ENCODE measurements around the gene NKG7. TPM values are rescaled to one million over a fixed set of nuclear protein-coding genes. Genes with fewer than 3 reads are reported as not detected.
A peak's percentile ranks its signal among the peaks of the same experiment; 100 is the strongest.

Gene NKG7
- total RNA-seq, 2 donors from 2014 or later = not detected

- no peak for ATAC-seq
- no peaks in the 10 kb centered on the region for H3K9me3 ChIP-seq
- no peaks in the 10 kb centered on the region for H3K36me3 ChIP-seq (replicated peaks in 1 of 2; ENCODE audit: insufficient read depth in 1 of 2, low read depth in 2 of 2)
- intact Hi-C loops (cut with DNase I) = no loop called here
- WGBS, 2 donors = 65 to 69% methylated on average over 3 of the region's 3 CpGs
- no peak for DNase-seq
- no peak overlapping the region for H3K27ac ChIP-seq
- peaks cover 0 to 18% of the 10 kb centered on the region in 2 donors for H3K27me3 ChIP-seq
- TF ChIP-seq POLR2A (IDR thresholded peaks at IDR 0.05) = no peak
- H3K4me3 ChIP-seq = no peak overlapping the region
- peaks cover 8% of the 10 kb centered on the region for H3K4me1 ChIP-seq
Measured at GRCh38 chr19:51331193-51331592, 41.3 kb downstream of the NKG7 start.

DNA sequence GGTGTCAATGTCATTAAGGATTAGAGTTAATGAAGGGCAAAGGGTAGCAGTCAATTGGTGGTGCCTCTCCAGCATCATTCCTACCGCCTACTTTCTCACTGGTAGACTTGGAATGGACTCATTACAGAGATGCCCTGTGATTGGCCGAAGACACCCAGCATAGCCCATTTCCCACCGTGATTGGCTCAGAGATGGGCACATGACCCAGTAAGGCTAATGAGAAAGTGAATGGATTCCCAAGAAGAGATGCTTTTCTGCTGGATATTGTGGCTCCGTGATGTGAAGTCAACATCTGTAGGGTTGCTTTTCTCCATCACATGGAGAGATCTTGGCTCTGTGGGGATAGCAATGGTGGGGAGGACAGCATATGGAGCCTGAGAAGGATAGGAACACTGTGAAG is 42.1 kb downstream of the NKG7 start:
- no peak for DNase-seq
- H3K27me3 ChIP-seq = peaks cover 0 to 23% of the 10 kb centered on the region in 2 donors
- ATAC-seq = no peak
- no peak overlapping the region for H3K4me3 ChIP-seq
- H3K36me3 ChIP-seq (replicated peaks in 1 of 2; ENCODE audit: insufficient read depth in 1 of 2, low read depth in 2 of 2) = no peaks in the 10 kb centered on the region
- TF ChIP-seq, protein P1, sequence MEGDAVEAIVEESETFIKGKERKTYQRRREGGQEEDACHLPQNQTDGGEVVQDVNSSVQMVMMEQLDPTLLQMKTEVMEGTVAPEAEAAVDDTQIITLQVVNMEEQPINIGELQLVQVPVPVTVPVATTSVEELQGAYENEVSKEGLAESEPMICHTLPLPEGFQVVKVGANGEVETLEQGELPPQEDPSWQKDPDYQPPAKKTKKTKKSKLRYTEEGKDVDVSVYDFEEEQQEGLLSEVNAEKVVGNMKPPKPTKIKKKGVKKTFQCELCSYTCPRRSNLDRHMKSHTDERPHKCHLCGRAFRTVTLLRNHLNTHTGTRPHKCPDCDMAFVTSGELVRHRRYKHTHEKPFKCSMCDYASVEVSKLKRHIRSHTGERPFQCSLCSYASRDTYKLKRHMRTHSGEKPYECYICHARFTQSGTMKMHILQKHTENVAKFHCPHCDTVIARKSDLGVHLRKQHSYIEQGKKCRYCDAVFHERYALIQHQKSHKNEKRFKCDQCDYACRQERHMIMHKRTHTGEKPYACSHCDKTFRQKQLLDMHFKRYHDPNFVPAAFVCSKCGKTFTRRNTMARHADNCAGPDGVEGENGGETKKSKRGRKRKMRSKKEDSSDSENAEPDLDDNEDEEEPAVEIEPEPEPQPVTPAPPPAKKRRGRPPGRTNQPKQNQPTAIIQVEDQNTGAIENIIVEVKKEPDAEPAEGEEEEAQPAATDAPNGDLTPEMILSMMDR (IDR thresholded peaks at IDR 0.05) = no peak
- no peak for TF ChIP-seq POLR2A (IDR thresholded peaks at IDR 0.05)
- no peak overlapping the region for H3K27ac ChIP-seq
- H3K4me1 ChIP-seq = peaks cover 8% of the 10 kb centered on the region
- no peaks in the 10 kb centered on the region for H3K9me3 ChIP-seq
- intact Hi-C loops (cut with DNase I) = no loop called here
- 78 to 91% methylated on average over 4 of the region's 4 CpGs for WGBS, 2 donors

- TF ChIP-seq, protein P1 (IDR thresholded peaks at IDR 0.05) = no peak
- no peak for TF ChIP-seq POLR2A (IDR thresholded peaks at IDR 0.05)
- ATAC-seq (no peak), DNase-seq (no peak)
- H3K36me3 ChIP-seq (replicated peaks in 1 of 2; ENCODE audit: insufficient read depth in 1 of 2, low read depth in 2 of 2) = no peaks in the 10 kb centered on the region
- H3K27ac ChIP-seq = no peak overlapping the region
- H3K9me3 ChIP-seq = no peaks in the 10 kb centered on the region
- no peak overlapping the region for H3K4me3 ChIP-seq
- 72 to 78% methylated on average over 5 of the region's 5 CpGs for WGBS, 2 donors
- peaks cover 0 to 23% of the 10 kb centered on the region in 2 donors for H3K27me3 ChIP-seq
- intact Hi-C loops (cut with DNase I) = no loop called here
- peaks cover 8% of the 10 kb centered on the region for H3K4me1 ChIP-seq
Measured at GRCh38 chr19:51329411-51329810, 43.0 kb downstream of the NKG7 start.

DNA sequence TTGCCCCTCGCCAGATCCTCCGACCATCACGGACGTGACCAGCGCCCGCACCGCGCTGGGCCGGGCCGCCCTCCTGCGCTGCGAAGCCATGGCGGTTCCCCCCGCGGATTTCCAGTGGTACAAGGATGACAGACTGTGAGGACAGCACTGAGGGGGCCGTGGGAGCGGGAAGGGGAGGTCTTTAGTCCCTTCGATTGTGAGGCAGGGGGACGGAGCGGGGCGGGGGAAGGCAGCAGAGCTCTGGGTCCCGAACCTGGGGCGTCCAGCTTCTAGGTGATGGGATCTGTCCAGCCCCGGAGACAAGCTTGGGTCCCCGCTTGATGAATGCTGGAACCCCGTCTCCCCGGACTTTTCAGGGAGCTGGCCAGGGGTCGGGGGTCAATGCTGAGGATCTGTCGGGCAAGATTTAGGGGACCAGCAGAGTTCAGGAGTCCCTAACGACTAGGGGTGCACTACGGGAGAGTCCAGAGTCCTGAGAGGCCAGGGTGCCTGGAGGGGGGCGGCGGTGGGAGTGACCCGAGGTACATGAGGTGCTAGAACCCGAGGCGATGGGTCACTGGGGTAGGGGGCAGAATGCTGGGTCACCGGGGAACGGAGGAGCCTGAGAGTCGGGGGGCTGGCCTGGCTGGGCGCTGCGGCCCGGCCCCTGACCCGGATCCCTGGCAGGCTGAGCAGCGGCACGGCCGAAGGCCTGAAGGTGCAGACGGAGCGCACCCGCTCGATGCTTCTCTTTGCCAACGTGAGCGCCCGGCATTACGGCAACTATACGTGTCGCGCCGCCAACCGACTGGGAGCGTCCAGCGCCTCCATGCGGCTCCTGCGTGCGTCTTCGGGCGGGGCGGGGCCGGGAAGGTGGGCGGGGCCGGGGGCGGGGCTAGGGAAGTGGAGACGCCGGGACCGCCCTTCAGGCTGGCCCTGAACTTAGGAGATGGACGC is 45.1 kb downstream of the NKG7 start:
- peaks cover 0 to 23% of the 10 kb centered on the region in 2 donors for H3K27me3 ChIP-seq
- TF ChIP-seq, protein P1 (IDR thresholded peaks at IDR 0.05) = no peak
- no peak for TF ChIP-seq POLR2A (IDR thresholded peaks at IDR 0.05)
- H3K9me3 ChIP-seq = no peaks in the 10 kb centered on the region
- 1 to 3% methylated on average over 21 to 75 of the region's 75 CpGs for WGBS, 2 donors
- peaks cover 8% of the 10 kb centered on the region for H3K4me1 ChIP-seq
- intact Hi-C loops (cut with DNase I) = no loop called here
- no peak overlapping the region for H3K4me3 ChIP-seq
- no peaks in the 10 kb centered on the region for H3K36me3 ChIP-seq (replicated peaks in 1 of 2; ENCODE audit: insufficient read depth in 1 of 2, low read depth in 2 of 2)
- peak in 2 of 4 donors; percentile 40 to 44 for DNase-seq
- H3K27ac ChIP-seq = no peak overlapping the region
- peak; percentile 15 for ATAC-seq

- Histone ChIP-seq H3K27me3 (peaks cover 0 to 23% of the 10 kb centered on the region in 2 donors), H3K36me3 (replicated peaks in 1 of 2; ENCODE audit: insufficient read depth in 1 of 2, low read depth in 2 of 2) (no peaks in the 10 kb centered on the region), H3K27ac (no peak overlapping the region), H3K4me1 (peaks cover 8% of the 10 kb centered on the region), H3K4me3 (no peak overlapping the region), H3K9me3 (no peaks in the 10 kb centered on the region)
- no peak for TF ChIP-seq POLR2A (IDR thresholded peaks at IDR 0.05)
- TF ChIP-seq, protein P1 (IDR thresholded peaks at IDR 0.05) = no peak
- ATAC-seq (no peak), DNase-seq (no peak)
- WGBS, 2 donors = 4 to 12% methylated on average over 25 to 30 of the region's 36 CpGs
- intact Hi-C loops (cut with DNase I) = no loop called here
Measured at GRCh38 chr19:51326216-51327065, 46.0 kb downstream of the NKG7 start.

All from body of pancreas (tissue), 4 donors.